ENCODE measurements around the gene SOST. TPM values are rescaled to one million over a fixed set of nuclear protein-coding genes. Genes with fewer than 3 reads are reported as not detected.

Gene SOST
- total RNA-seq, 1 donor from 2014 or later = not detected

DNA sequence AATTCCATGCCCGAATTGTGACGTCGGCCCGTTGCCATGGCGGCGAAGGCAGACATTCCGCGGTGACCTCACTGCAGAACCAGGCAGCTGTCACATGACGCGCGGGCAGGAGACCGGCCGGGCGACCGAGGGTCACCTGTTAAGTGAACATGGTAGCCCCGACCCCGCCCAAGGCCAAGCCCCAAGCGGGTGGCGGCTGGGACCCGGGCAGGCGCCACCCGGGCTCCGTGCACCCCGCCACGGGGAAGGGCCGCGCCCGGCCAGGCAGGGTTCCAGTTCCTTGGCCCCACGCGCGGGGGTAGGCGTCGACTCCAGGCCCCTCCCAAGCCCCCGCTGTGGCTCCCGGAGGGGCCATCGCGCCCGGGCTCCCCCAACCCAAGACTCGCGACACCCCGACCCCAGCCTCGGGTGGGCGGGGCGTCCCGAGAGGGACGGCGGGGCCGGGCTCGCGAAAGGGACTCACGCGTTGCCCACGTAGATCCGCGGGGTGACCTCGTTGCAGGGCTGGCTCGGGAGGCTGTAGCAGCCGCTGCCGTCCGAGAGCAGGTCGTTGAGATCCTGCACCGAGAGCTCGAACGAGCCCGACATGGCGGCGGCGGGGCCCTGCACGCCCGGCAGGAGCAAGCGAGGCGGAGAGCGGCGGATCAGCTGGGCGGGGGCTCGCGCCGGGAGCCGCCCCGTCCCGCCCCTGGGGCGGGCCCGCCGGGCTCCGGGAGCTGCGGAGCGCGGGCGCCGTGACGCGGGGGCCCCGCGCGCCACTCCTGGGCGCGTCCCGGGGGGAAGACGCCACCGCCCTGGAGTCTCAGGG, 19.9 kb upstream of the SOST start, which contains the start of gene DUSP3:
TSS of gene DUSP3 (minus strand) at position 641 of the 808 bp plus-strand sequence. CDS start at position 588, 53 bp downstream.
- Mint-ChIP-seq H3K4me1 (ENCODE audit: low read depth, unreplicated experiment) (peaks cover 12% of the 10 kb centered on the region), H3K4me3 (ENCODE audit: unreplicated experiment) (peak within 1 kb of the TSS; percentile 88), H3K27me3 (ENCODE audit: unreplicated experiment) (peaks cover 1% of the 10 kb centered on the region), H3K36me3 (ENCODE audit: unreplicated experiment) (no peaks in the 10 kb centered on the region), H3K9me3 (ENCODE audit: unreplicated experiment) (peaks cover 7% of the 10 kb centered on the region), H3K27ac (ENCODE audit: unreplicated experiment) (peak within 1 kb of the TSS; percentile 90)
- TF ChIP-seq, protein P1, sequence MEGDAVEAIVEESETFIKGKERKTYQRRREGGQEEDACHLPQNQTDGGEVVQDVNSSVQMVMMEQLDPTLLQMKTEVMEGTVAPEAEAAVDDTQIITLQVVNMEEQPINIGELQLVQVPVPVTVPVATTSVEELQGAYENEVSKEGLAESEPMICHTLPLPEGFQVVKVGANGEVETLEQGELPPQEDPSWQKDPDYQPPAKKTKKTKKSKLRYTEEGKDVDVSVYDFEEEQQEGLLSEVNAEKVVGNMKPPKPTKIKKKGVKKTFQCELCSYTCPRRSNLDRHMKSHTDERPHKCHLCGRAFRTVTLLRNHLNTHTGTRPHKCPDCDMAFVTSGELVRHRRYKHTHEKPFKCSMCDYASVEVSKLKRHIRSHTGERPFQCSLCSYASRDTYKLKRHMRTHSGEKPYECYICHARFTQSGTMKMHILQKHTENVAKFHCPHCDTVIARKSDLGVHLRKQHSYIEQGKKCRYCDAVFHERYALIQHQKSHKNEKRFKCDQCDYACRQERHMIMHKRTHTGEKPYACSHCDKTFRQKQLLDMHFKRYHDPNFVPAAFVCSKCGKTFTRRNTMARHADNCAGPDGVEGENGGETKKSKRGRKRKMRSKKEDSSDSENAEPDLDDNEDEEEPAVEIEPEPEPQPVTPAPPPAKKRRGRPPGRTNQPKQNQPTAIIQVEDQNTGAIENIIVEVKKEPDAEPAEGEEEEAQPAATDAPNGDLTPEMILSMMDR (IDR thresholded peaks at IDR 0.05; ENCODE audit: partially characterized antibody, unreplicated experiment) = peak; percentile 10
- peak; percentile 95 for DNase-seq

DNA sequence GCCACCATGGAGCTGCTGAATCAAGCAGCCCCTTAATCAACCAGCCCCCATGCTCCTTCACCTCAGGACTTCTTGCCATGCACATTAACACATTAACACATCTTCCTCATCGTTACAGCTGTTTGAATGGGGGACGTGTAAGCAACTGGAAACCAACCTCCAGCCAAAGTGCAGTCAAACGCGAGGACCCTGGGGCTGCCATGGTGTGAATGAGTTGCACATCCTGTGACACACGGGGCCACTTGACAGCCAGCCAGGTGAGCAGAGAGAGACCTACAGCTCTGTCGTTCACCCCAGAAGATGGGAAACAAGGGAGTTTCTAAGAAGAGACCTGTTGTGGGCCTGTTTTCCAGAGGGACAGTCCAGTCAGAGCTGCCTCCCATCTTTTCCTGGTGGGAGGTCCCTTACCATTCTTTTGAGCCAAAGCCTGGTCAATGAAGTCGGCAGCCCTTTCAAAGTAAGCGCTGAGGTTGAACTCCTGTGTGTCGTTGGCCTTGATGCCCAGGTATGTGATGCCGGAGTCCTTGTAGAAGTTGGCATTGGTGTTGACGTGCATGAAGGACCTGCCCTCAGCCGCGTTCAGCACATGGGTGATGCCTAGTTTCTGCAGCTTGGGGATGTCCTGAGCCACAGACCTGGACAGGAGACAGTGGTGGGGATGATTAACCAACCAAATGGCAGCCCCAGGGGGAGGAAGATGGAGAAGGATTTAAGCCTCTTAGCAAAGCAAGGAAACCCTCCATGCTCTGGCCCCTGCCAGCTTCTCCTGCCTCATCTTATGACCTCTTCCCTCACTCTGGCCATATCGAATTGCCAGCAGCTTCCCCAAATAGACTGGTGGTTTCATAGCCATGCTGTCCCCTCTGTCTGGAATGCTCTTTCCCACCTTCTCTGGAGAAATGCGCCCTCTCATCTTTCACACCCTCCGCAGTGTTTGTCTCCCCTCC, 16.0 kb upstream of the SOST start:
- H3K4me3 Mint-ChIP-seq (ENCODE audit: unreplicated experiment) = no peak overlapping the region
- peaks cover 7% of the 10 kb centered on the region for H3K9me3 Mint-ChIP-seq (ENCODE audit: unreplicated experiment)
- peak overlapping the region; percentile 46 for H3K27ac Mint-ChIP-seq (ENCODE audit: unreplicated experiment)
- peaks cover 3% of the 10 kb centered on the region for H3K4me1 Mint-ChIP-seq (ENCODE audit: low read depth, unreplicated experiment)
- no peak for DNase-seq
- TF ChIP-seq, protein P1 (IDR thresholded peaks at IDR 0.05; ENCODE audit: partially characterized antibody, unreplicated experiment) = no peak
- no peaks in the 10 kb centered on the region for H3K27me3 Mint-ChIP-seq (ENCODE audit: unreplicated experiment)
- H3K36me3 Mint-ChIP-seq (ENCODE audit: unreplicated experiment) = no peaks in the 10 kb centered on the region

DNA sequence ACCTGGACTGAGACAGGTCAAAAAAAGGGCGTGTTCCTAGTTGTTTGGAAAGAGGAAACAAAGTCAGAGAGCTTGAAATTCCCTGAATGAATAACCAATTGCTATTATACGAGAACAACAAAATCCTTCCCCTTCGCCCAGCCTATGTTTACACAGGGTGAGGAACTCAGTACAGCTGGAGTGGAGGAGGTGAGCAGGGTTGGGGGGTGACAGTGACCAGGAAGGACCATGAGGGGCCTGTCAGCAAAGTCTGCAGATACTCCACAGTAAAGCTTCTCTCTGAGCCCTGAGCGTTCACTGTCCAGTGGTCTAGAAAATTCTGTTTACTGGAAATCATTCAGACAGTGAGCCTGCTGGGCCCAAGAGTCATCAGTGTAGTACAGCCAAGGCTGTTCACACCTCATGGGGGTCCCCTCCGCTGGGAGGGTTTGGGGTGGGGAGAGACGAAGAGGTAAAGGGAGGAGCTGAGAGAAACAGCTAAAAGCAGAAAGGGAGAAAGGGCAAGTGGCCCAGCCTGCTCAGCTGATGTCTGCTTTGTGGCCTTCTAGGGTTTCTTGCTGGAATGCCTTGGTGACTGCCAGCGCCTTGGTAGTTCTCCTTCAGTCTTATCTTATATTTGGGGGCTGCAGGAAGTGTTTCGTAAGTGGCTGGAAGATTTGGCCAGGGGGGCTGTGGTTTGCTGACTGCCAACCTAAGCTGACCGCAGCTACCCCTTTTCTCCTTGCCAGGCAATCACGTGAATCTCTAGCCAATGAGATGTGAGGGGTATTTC, 14.5 kb upstream of the SOST start:
- Mint-ChIP-seq H3K27me3 (ENCODE audit: unreplicated experiment) (no peaks in the 10 kb centered on the region), H3K27ac (ENCODE audit: unreplicated experiment) (no peak overlapping the region), H3K4me1 (ENCODE audit: low read depth, unreplicated experiment) (no peaks in the 10 kb centered on the region), H3K4me3 (ENCODE audit: unreplicated experiment) (no peak overlapping the region), H3K9me3 (ENCODE audit: unreplicated experiment) (peaks cover 6% of the 10 kb centered on the region), H3K36me3 (ENCODE audit: unreplicated experiment) (no peaks in the 10 kb centered on the region)
- no peak for DNase-seq
- TF ChIP-seq, protein P1 (IDR thresholded peaks at IDR 0.05; ENCODE audit: partially characterized antibody, unreplicated experiment) = no peak

DNA sequence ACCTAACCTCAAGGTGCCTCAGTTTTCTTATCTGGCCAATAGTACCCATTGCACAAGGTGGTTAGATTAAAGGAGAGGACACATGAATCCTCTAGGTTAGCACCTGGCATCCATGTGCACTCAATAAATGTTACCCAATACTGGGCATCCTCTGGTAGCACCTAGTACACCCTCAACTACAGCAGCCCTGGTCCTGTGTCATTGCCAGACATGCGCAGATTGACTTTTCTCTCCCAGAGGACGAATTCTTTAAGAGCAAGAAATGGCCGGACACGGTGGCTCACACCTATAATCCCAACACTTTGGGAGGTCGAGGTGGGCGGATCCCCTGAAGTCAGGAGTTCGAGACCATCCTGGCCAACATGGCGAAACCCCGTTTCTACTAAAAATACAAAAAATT, 12.9 kb upstream of the SOST start:
- no peaks in the 10 kb centered on the region for H3K27me3 Mint-ChIP-seq (ENCODE audit: unreplicated experiment)
- TF ChIP-seq, protein P1 (IDR thresholded peaks at IDR 0.05; ENCODE audit: partially characterized antibody, unreplicated experiment) = no peak

More for the DNA sequence above, 12.9 kb upstream of the SOST start:
- Mint-ChIP-seq H3K36me3 (ENCODE audit: unreplicated experiment) (no peaks in the 10 kb centered on the region), H3K9me3 (ENCODE audit: unreplicated experiment) (peaks cover 2% of the 10 kb centered on the region), H3K4me1 (ENCODE audit: low read depth, unreplicated experiment) (no peaks in the 10 kb centered on the region), H3K27ac (ENCODE audit: unreplicated experiment) (no peak overlapping the region), H3K4me3 (ENCODE audit: unreplicated experiment) (no peak overlapping the region)
- no peak for DNase-seq

Measured in glutamatergic neuron (in vitro differentiated cells).